Lower leg skin (tissue), 3 donors: Measurements from ENCODE around the gene SPDYE2B.
"Not testable (repeated sequence)": the region's sequence is repeated elsewhere in the genome, so short reads cannot be mapped to it uniquely, and the experiment has no call there.

ENCODE experiments used
- POLR2A ChIP-seq, 2 donors: fragments of 450-650 bp; IDR thresholded peaks; one replicate each; pipeline ENCODE4 v1.6.1; 2016 to 2017; ENCODE audit warnings: antibody characterized with exemption in 2 of 2, mild to moderate bottlenecking in 1 of 2, moderate library complexity in 1 of 2
- TF ChIP-seq, protein P1 (sequence below), 3 donors: fragments of 450-650 bp; IDR thresholded peaks; one replicate each; pipeline ENCODE4 v1.5.1; 2016; ENCODE audit warnings: antibody characterized with exemption in 3 of 3, mild to moderate bottlenecking in 3 of 3, moderate library complexity in 2 of 3

DNA sequence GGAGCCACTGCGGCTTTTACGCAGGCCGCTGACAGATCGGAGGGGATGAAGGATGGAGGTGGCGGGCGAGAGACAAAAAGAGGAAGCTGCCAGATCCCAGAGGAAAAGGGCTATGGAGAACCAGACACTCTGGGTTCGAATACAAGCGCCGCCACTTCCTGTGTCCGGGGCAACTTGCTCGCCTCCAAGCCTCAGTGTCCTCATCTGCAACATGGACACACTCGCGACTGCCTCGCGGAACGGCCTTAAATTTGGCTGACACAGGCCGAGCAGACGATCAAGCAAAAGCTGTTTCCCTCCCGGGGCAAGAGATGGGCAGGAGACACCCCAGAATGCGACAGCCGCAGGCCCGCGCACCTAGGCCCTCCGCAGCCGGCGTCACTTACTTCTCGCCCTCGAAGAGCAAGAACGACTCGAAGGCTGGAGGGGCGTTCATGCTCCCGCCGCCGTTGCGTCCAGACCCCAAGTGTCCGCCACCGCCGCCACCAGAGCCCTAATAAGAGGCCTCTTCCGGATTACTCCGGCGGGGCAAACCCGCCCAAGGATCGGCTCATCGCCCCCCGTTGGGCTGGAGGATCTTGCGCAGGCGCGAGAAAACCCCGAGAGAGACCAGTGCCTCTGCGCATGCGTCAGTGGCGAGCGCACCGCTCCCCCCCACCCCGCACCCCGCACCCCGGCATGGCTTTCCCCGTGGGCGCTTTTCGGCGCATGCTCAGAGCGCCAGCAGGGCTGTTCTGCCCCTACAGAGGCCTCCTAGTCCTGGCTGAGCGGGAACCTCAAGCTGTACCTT is 21.2 kb downstream of the SPDYE2B start, which contains the start of gene POLR2J2:
- TF ChIP-seq, protein P1, sequence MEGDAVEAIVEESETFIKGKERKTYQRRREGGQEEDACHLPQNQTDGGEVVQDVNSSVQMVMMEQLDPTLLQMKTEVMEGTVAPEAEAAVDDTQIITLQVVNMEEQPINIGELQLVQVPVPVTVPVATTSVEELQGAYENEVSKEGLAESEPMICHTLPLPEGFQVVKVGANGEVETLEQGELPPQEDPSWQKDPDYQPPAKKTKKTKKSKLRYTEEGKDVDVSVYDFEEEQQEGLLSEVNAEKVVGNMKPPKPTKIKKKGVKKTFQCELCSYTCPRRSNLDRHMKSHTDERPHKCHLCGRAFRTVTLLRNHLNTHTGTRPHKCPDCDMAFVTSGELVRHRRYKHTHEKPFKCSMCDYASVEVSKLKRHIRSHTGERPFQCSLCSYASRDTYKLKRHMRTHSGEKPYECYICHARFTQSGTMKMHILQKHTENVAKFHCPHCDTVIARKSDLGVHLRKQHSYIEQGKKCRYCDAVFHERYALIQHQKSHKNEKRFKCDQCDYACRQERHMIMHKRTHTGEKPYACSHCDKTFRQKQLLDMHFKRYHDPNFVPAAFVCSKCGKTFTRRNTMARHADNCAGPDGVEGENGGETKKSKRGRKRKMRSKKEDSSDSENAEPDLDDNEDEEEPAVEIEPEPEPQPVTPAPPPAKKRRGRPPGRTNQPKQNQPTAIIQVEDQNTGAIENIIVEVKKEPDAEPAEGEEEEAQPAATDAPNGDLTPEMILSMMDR (IDR thresholded peaks at IDR 0.05): not testable (repeated sequence)
- not testable (repeated sequence) for TF ChIP-seq POLR2A (IDR thresholded peaks at IDR 0.05)
